Activated CD8-positive, alpha-beta memory T cell treated with anti-CD3 and anti-CD28 coated beads, Interleukin-2, amount 50 U/mL, for 1 hour (primary cell): ENCODE results near the gene MYH16.
"Not testable (repeated sequence)": the region's sequence is repeated elsewhere in the genome, so short reads cannot be mapped to it uniquely, and the experiment has no call there.

ENCODE experiments used
- DNase-seq: peaks from one replicate; pipeline ENCODE4 v3.0.0-alpha.2; 2020; ENCODE audit errors: extremely low read depth

MYH16 gene

GRCh38 chr7:99305473-99306260, 33.0 kb downstream of the MYH16 start:
- no peak for DNase-seq

GRCh38 chr7:99308461-99309074, 35.9 kb downstream of the MYH16 start:
- DNase-seq = no peak

- no peak for DNase-seq
These were observed 36.5 kb downstream of the MYH16 start for GRCh38 chr7:99309111-99309510.

- DNase-seq = no peak
These were observed 37.4 kb downstream of the MYH16 start for GRCh38 chr7:99310004-99310403.

- DNase-seq = no peak
These were observed 39.1 kb downstream of the MYH16 start for GRCh38 chr7:99311702-99312101.

- DNase-seq = peak; percentile 44
These were observed 39.9 kb downstream of the MYH16 start for GRCh38 chr7:99312316-99313203.

GRCh38 chr7:99313204-99313573, 40.5 kb downstream of the MYH16 start:
- DNase-seq = no peak

GRCh38 chr7:99314504-99314903, 41.9 kb downstream of the MYH16 start:
- no peak for DNase-seq

GRCh38 chr7:99320371-99320770, 47.7 kb downstream of the MYH16 start:
- no peak for DNase-seq

- not testable (repeated sequence) for DNase-seq
These were observed 50.0 kb downstream of the MYH16 start for GRCh38 chr7:99322659-99323058.

- no peak for DNase-seq
These were observed 51.9 kb downstream of the MYH16 start for GRCh38 chr7:99324559-99324958.

- DNase-seq = no peak
These were observed 52.4 kb downstream of the MYH16 start for GRCh38 chr7:99325001-99325493.

- peak; percentile 73 for DNase-seq
These were observed 53.2 kb downstream of the MYH16 start, which contains the start of gene ARPC1A for GRCh38 chr7:99325592-99326407. Gene ARPC1A, plus strand, starts transcription at chr7:99325898. Its CDS starts 7,456 bp downstream, at chr7:99333354.

GRCh38 chr7:99326408-99326782, 53.8 kb downstream of the MYH16 start:
- DNase-seq = no peak

GRCh38 chr7:99330314-99330961, 57.8 kb downstream of the MYH16 start:
- not testable (repeated sequence) for DNase-seq

- DNase-seq = no peak
These were observed 58.4 kb downstream of the MYH16 start for GRCh38 chr7:99331002-99331401.

GRCh38 chr7:99339595-99339994, 67.0 kb downstream of the MYH16 start:
- DNase-seq = no peak

GRCh38 chr7:99340659-99341058, 68.0 kb downstream of the MYH16 start:
- no peak for DNase-seq

- no peak for DNase-seq
These were observed 71.5 kb downstream of the MYH16 start for GRCh38 chr7:99344061-99344647.

- DNase-seq = not testable (repeated sequence)
These were observed 78.0 kb downstream of the MYH16 start for GRCh38 chr7:99350641-99351040.
